Tibial nerve (tissue), 4 donors: ENCODE measurements around the gene CFAP65. TPM values are rescaled to one million over a fixed set of nuclear protein-coding genes. Genes with fewer than 3 reads are reported as not detected.

Experiments
- DNase-seq, 2 donors: peaks; one replicate each; pipeline ENCODE4 v3.0.0-alpha.2; 2019; ENCODE audit warnings: low spot score in 2 of 2
- H3K27ac ChIP-seq, 4 donors: fragments of 200-600 bp; sonication (generic) in 3 of 4; one replicate each; pipeline ENCODE4 v1.5.1; 2017 to 2019; ENCODE audit warnings: mild to moderate bottlenecking in 1 of 4
- H3K27me3 ChIP-seq, 2 donors: fragments of 200-600 bp; sonication (generic) in 1 of 2; one replicate each; pipeline versions ENCODE4 v1.5.1 to v1.6.0; 2017 to 2019
- H3K36me3 ChIP-seq, 3 donors: fragments of 200-600 bp; sonication (generic); one replicate each; pipeline ENCODE4 v1.5.1; 2018 to 2019
- H3K4me1 ChIP-seq, 4 donors: fragments of 200-600 bp; sonication (generic) in 3 of 4; one replicate each; pipeline ENCODE4 v1.5.1; 2017 to 2019
- H3K4me3 ChIP-seq, 4 donors: fragments of 200-600 bp; sonication (generic) in 3 of 4; one replicate each; pipeline ENCODE4 v1.5.1; 2017 to 2019; ENCODE audit warnings: mild to moderate bottlenecking in 1 of 4, moderate library complexity in 1 of 4
- H3K9me3 ChIP-seq, 4 donors: fragments of 200-600 bp; sonication (generic) in 3 of 4; one replicate each; pipeline ENCODE4 v1.5.1; 2017 to 2019
- CTCF ChIP-seq, 5 experiments: fragments of 200-600 bp in 3 of 5; fragments of 450-650 bp in 2 of 5; sonication (generic) in 3 of 5; IDR thresholded peaks; one replicate each; pipeline ENCODE4 v1.5.1; 2016 to 2019; ENCODE audit warnings: antibody characterized with exemption in 5 of 5, mild to moderate bottlenecking in 3 of 5, moderate library complexity in 2 of 5
- EP300 ChIP-seq, 2 donors: sonication (generic); formaldehyde crosslinking; IDR thresholded peaks; one replicate each; pipeline ENCODE4 v1.6.1; 2017; ENCODE audit warnings: antibody characterized with exemption in 2 of 2, mild to moderate bottlenecking in 1 of 2
- POLR2A ChIP-seq, 2 donors: fragments of 450-650 bp; IDR thresholded peaks; one replicate each; pipeline ENCODE4 v1.6.1; 2017; ENCODE audit warnings: antibody characterized with exemption in 2 of 2, mild to moderate bottlenecking in 2 of 2, moderate library complexity in 2 of 2
- WGBS, 2 donors: methylation state at CpG; one replicate each; pipeline ENCODE4 v1.1.5; 2018; 5-methylcytosine and 5-hydroxymethylcytosine counted together
- total RNA-seq, 4 donors: library from RNA; depleted of rRNA; stranded (reverse); fragments of >200 nt; gene quantifications; one replicate each; pipeline ENCODE4 v1.1.0, GENCODE V29; 2016

CFAP65 gene
- total RNA-seq, 4 donors from 2014 or later, result not detected

DNA sequence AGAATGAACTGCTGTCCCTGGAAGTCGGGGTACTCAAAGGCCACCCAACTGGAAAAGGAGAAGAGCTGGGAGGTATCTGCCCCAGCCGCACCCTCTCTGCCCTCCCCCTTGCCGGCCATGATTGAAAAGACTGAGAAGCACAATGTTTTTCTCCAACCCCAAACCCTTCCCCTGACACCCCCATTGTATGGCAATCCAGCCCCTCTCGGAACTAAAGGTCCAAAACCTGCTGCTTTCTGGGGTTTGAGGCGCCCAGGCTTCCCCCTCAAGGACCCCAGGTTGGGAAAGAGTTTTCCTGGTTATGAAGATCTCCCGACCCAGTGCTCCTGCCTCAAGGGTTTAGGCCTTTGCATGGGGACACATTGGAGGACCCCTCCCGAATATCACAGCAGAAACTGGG is 49.1 kb downstream of the CFAP65 start:
- TF ChIP-seq CTCF (IDR thresholded peaks at IDR 0.05) (no peak), EP300 (IDR thresholded peaks at IDR 0.05) (no peak), POLR2A (IDR thresholded peaks at IDR 0.05) (no peak)
- H3K27me3 ChIP-seq, result peaks cover 2 to 100% of the 10 kb centered on the region in 2 donors

GRCh38 chr2:218991674-218992168 is 49.6 kb downstream of the CFAP65 start:
- Histone ChIP-seq H3K27me3 (peaks cover 2 to 100% of the 10 kb centered on the region in 2 donors), H3K36me3 (no peaks in the 10 kb centered on the region), H3K4me3 (no peak overlapping the region), H3K4me1 (peaks cover 0 to 34% (median 16%) of the 10 kb centered on the region in 4 donors), H3K27ac (no peak overlapping the region), H3K9me3 (no peaks in the 10 kb centered on the region)
- WGBS, 2 donors, result 2 to 3% methylated on average over 13 of the region's 13 CpGs
- no peak for DNase-seq
- TF ChIP-seq EP300 (IDR thresholded peaks at IDR 0.05) (no peak), CTCF (IDR thresholded peaks at IDR 0.05) (no peak), POLR2A (IDR thresholded peaks at IDR 0.05) (no peak)

More for the DNA sequence above, 49.1 kb downstream of the CFAP65 start:
- H3K4me3 ChIP-seq, result no peak overlapping the region
- no peak for DNase-seq
- H3K36me3 ChIP-seq, result no peaks in the 10 kb centered on the region
- H3K4me1 ChIP-seq, result peaks cover 0 to 34% (median 16%) of the 10 kb centered on the region in 4 donors
- no peak overlapping the region for H3K27ac ChIP-seq
- 0 to 8% methylated on average over 7 of the region's 7 CpGs for WGBS, 2 donors
- no peaks in the 10 kb centered on the region for H3K9me3 ChIP-seq

DNA sequence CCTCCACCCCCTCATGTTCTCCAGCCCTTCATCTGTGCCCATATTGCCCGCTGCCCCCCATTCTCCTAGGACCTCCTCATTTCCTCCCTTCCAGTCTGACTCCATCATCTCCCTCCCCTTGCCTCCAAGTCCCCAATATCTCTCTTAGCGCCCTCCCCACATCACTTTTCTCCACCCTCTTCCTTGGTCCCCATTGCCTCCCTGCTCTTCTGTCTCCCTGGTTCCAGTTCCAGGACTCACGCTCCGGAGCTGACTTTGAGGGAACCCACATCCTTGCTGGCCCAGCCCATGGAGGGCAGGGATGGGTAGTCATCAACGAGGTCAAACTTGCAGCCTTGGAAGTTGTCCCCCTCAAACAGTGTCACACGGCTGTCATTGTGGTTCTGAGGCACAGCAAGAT is 50.7 kb downstream of the CFAP65 start:
- H3K9me3 ChIP-seq, result no peaks in the 10 kb centered on the region
- H3K4me3 ChIP-seq, result no peak overlapping the region
- no peak for TF ChIP-seq EP300 (IDR thresholded peaks at IDR 0.05)
- no peak for TF ChIP-seq CTCF (IDR thresholded peaks at IDR 0.05)
- no peak for TF ChIP-seq POLR2A (IDR thresholded peaks at IDR 0.05)
- no peaks in the 10 kb centered on the region for H3K36me3 ChIP-seq
- H3K4me1 ChIP-seq, result peaks cover 0 to 28% (median 13%) of the 10 kb centered on the region in 4 donors
- no peak for DNase-seq
- H3K27me3 ChIP-seq, result peaks cover 2 to 100% of the 10 kb centered on the region in 2 donors
- no peak overlapping the region for H3K27ac ChIP-seq
- WGBS, 2 donors, result 8 to 9% methylated on average over 6 of the region's 6 CpGs

DNA sequence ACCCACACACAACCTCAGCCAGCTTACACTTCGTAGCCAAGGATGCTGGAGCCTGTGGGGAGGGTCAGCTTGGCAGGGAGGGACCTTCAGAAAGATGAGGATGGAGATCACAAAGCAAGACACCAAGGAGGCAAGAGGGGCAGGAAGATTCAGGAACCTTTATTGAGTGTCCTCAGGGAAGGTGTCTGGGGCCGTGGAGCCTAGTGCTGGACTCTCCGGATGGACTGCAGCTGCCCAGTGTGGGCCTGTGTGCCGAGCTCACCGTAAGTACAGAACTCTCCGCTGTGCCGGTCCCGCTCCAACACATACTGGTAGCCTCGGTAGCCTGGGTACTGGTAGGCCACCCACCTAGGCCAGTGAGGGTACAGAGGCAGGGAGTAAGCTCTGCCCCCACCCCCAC is 51.3 kb downstream of the CFAP65 start:
- H3K27me3 ChIP-seq, result peaks cover 2 to 100% of the 10 kb centered on the region in 2 donors

More for the DNA sequence above, 51.3 kb downstream of the CFAP65 start:
- DNase-seq, result no peak
- WGBS, 2 donors, result 7 to 15% methylated on average over 8 to 9 of the region's 9 CpGs
- H3K4me3 ChIP-seq, result no peak overlapping the region
- H3K36me3 ChIP-seq, result no peaks in the 10 kb centered on the region
- no peak overlapping the region for H3K27ac ChIP-seq
- TF ChIP-seq EP300 (IDR thresholded peaks at IDR 0.05) (no peak), POLR2A (IDR thresholded peaks at IDR 0.05) (no peak), CTCF (IDR thresholded peaks at IDR 0.05) (no peak)
- H3K9me3 ChIP-seq, result no peaks in the 10 kb centered on the region
- peaks cover 0 to 30% (median 17%) of the 10 kb centered on the region in 4 donors for H3K4me1 ChIP-seq
